Measurements from ENCODE around the gene GPR108. TPM values are rescaled to one million over a fixed set of nuclear protein-coding genes. Genes with fewer than 3 reads are reported as not detected.
"Not testable (repeated sequence)": the region's sequence is repeated elsewhere in the genome, so short reads cannot be mapped to it uniquely, and the experiment has no call there.

GPR108 gene
- polyA plus RNA-seq, 1 donor from 2014 or later, result 24.6 TPM

DNA sequence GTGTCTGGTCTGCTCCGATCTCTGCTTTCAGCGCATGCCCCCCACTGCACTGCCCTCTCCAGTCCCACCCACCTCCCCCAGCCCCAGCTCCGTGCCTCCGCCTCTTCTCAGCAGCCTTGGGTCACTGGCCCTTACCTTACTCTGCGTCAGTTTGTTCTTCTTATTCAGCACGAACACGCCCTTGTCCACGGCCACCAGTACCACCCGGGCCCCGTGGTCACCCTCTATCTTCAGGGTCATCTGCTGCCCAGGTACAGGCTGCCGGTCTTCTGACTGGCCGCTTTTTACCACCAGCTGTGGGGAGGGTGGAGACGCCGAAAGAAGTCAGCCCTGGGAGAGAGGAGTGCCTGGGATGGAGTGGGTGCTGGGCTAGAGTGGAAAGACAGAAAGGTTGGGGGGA lies 27.8 kb downstream of the GPR108 start:
- H3F3A ChIP-seq (ENCODE audit: insufficient read depth, low read length, poor library complexity, severe bottlenecking), result no peaks in the 10 kb centered on the region
- H3K79me2 ChIP-seq (replicated peaks; ENCODE audit: insufficient read depth, low read length), result no peaks in the 10 kb centered on the region
- no peaks in the 10 kb centered on the region for H3K9me2 ChIP-seq (ENCODE audit: insufficient read depth, low read length)
- no peak overlapping the region for H2AFZ ChIP-seq (ENCODE audit: low read depth, low read length)
- H3K36me3 ChIP-seq (ENCODE audit: insufficient read depth, low read length), result no peaks in the 10 kb centered on the region
- peaks cover 28% of the 10 kb centered on the region for H3K27me3 ChIP-seq (ENCODE audit: insufficient read depth, low read depth, low read length)
- H3K4me3 ChIP-seq (ENCODE audit: low read length), result no peak overlapping the region
- H3K27ac ChIP-seq (ENCODE audit: low read length), result no peak overlapping the region
- H3K9ac ChIP-seq (ENCODE audit: low read length), result no peak overlapping the region
- H3K9me3 ChIP-seq (ENCODE audit: low read length), result no peaks in the 10 kb centered on the region
- H4K20me1 ChIP-seq (ENCODE audit: insufficient read depth), result no peaks in the 10 kb centered on the region
- TF ChIP-seq RAD21 (conservative IDR thresholded peaks at IDR 0.05) (no peak), MXI1 (conservative IDR thresholded peaks at IDR 0.05; ENCODE audit: poor library complexity, severe bottlenecking) (no peak), POLR2AphosphoS5 (IDR thresholded peaks at IDR 0.05) (no peak)
- TF ChIP-seq, protein P1, sequence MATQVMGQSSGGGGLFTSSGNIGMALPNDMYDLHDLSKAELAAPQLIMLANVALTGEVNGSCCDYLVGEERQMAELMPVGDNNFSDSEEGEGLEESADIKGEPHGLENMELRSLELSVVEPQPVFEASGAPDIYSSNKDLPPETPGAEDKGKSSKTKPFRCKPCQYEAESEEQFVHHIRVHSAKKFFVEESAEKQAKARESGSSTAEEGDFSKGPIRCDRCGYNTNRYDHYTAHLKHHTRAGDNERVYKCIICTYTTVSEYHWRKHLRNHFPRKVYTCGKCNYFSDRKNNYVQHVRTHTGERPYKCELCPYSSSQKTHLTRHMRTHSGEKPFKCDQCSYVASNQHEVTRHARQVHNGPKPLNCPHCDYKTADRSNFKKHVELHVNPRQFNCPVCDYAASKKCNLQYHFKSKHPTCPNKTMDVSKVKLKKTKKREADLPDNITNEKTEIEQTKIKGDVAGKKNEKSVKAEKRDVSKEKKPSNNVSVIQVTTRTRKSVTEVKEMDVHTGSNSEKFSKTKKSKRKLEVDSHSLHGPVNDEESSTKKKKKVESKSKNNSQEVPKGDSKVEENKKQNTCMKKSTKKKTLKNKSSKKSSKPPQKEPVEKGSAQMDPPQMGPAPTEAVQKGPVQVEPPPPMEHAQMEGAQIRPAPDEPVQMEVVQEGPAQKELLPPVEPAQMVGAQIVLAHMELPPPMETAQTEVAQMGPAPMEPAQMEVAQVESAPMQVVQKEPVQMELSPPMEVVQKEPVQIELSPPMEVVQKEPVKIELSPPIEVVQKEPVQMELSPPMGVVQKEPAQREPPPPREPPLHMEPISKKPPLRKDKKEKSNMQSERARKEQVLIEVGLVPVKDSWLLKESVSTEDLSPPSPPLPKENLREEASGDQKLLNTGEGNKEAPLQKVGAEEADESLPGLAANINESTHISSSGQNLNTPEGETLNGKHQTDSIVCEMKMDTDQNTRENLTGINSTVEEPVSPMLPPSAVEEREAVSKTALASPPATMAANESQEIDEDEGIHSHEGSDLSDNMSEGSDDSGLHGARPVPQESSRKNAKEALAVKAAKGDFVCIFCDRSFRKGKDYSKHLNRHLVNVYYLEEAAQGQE (IDR thresholded peaks at IDR 0.05; ENCODE audit: borderline replicate concordance), result no peak
- TF ChIP-seq, protein P2, sequence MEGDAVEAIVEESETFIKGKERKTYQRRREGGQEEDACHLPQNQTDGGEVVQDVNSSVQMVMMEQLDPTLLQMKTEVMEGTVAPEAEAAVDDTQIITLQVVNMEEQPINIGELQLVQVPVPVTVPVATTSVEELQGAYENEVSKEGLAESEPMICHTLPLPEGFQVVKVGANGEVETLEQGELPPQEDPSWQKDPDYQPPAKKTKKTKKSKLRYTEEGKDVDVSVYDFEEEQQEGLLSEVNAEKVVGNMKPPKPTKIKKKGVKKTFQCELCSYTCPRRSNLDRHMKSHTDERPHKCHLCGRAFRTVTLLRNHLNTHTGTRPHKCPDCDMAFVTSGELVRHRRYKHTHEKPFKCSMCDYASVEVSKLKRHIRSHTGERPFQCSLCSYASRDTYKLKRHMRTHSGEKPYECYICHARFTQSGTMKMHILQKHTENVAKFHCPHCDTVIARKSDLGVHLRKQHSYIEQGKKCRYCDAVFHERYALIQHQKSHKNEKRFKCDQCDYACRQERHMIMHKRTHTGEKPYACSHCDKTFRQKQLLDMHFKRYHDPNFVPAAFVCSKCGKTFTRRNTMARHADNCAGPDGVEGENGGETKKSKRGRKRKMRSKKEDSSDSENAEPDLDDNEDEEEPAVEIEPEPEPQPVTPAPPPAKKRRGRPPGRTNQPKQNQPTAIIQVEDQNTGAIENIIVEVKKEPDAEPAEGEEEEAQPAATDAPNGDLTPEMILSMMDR (IDR thresholded peaks at IDR 0.05; ENCODE audit: poor library complexity, severe bottlenecking), result no peak
- no peak overlapping the region for H3K4me2 ChIP-seq (ENCODE audit: low read length)

DNA sequence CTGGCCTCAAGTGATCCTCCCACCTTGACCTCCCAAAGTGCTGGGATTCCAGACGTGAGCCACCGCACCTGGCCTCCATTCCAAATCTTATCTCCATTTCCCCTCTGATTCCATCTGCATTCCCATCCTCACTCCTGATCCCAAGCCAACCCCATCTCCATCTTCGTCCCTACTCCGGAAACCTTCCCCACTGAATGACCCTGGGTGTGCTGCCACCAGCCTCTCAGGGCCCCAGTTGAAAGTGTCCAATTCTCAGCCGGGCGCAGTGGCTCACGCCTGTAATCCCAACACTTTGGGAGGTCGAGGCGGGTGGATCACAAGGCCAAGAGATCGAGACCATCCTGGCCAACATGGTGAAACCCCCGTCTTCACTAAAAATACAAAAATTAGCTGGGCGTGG lies 28.5 kb downstream of the GPR108 start:
- not testable (repeated sequence) for H3K9ac ChIP-seq (ENCODE audit: low read length); H4K20me1 ChIP-seq (ENCODE audit: insufficient read depth); H2AFZ ChIP-seq (ENCODE audit: low read depth, low read length); H3K27ac ChIP-seq (ENCODE audit: low read length); H3K4me3 ChIP-seq (ENCODE audit: low read length); H3K79me2 ChIP-seq (replicated peaks; ENCODE audit: insufficient read depth, low read length); H3K36me3 ChIP-seq (ENCODE audit: insufficient read depth, low read length); H3K4me2 ChIP-seq (ENCODE audit: low read length); H3F3A ChIP-seq (ENCODE audit: insufficient read depth, low read length, poor library complexity, severe bottlenecking); H3K9me3 ChIP-seq (ENCODE audit: low read length); H3K9me2 ChIP-seq (ENCODE audit: insufficient read depth, low read length)
- H3K27me3 ChIP-seq (ENCODE audit: insufficient read depth, low read depth, low read length), result peaks cover 28% of the 10 kb centered on the region

DNA sequence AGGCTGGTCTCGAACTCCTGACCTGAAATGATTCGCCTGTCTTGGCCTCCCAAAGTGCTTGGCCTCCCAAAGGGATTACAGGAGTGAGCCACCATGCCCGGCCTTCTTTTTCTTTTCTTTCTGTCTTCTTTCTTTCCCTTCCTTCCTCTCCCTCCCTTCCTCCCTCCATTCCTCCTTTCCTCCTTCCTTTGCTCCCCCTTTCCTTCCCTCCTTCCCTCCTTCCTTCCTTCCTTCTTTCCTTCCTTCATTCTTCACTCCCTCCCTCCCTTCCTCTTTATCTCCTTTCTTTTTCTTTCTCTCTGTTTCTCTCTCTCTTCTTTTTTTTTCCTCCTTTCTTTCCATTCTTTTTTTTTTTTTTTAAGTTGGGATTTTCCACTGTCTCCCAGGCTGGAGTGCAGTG lies 29.0 kb downstream of the GPR108 start:
- H3K9me2 ChIP-seq (ENCODE audit: insufficient read depth, low read length), result no peaks in the 10 kb centered on the region
- H3K4me3 ChIP-seq (ENCODE audit: low read length), result no peak overlapping the region
- H2AFZ ChIP-seq (ENCODE audit: low read depth, low read length), result no peak overlapping the region
- TF ChIP-seq, protein P2 (IDR thresholded peaks at IDR 0.05; ENCODE audit: poor library complexity, severe bottlenecking), result no peak
- TF ChIP-seq EZH2 (IDR thresholded peaks at IDR 0.05; ENCODE audit: borderline replicate concordance, insufficient read depth, low read length, poor library complexity, severe bottlenecking) (no peak), SMC3 (conservative IDR thresholded peaks at IDR 0.05; ENCODE audit: poor library complexity) (no peak), TAF1 (IDR thresholded peaks at IDR 0.05; ENCODE audit: low read depth) (no peak), EP300 (conservative IDR thresholded peaks at IDR 0.05; ENCODE audit: poor library complexity, severe bottlenecking) (no peak), POLR2AphosphoS5 (IDR thresholded peaks at IDR 0.05) (no peak), RAD21 (conservative IDR thresholded peaks at IDR 0.05) (no peak), MXI1 (conservative IDR thresholded peaks at IDR 0.05; ENCODE audit: poor library complexity, severe bottlenecking) (no peak)
- TF ChIP-seq, protein P1 (IDR thresholded peaks at IDR 0.05; ENCODE audit: borderline replicate concordance), result no peak
- no peak overlapping the region for H3K9ac ChIP-seq (ENCODE audit: low read length)
- no peak overlapping the region for H3K27ac ChIP-seq (ENCODE audit: low read length)
- H3K27me3 ChIP-seq (ENCODE audit: insufficient read depth, low read depth, low read length), result peaks cover 28% of the 10 kb centered on the region
- H3K79me2 ChIP-seq (replicated peaks; ENCODE audit: insufficient read depth, low read length), result no peaks in the 10 kb centered on the region
- no peaks in the 10 kb centered on the region for H4K20me1 ChIP-seq (ENCODE audit: insufficient read depth)
- no peaks in the 10 kb centered on the region for H3F3A ChIP-seq (ENCODE audit: insufficient read depth, low read length, poor library complexity, severe bottlenecking)
- H3K4me2 ChIP-seq (ENCODE audit: low read length), result no peak overlapping the region
- no peaks in the 10 kb centered on the region for H3K9me3 ChIP-seq (ENCODE audit: low read length)
- no peaks in the 10 kb centered on the region for H3K36me3 ChIP-seq (ENCODE audit: insufficient read depth, low read length)
